Umbilical cord (tissue), 2 donors: ENCODE data around the gene RASAL2. TPM values are rescaled to one million over a fixed set of nuclear protein-coding genes. Genes with fewer than 3 reads are reported as not detected.
"Not testable (repeated sequence)": the region's sequence is repeated elsewhere in the genome, so short reads cannot be mapped to it uniquely, and the experiment has no call there.

ENCODE experiments used
- DNase-seq: peaks from one replicate; pipeline ENCODE4 v3.0.0-alpha.2; 2015; ENCODE audit warnings: low spot score
- total RNA-seq: library from RNA; depleted of rRNA; stranded (reverse); fragments of >200 nt; gene quantifications from one replicate; pipeline ENCODE4 v1.2.3, GENCODE V29; 2014; ENCODE audit warnings: low replicate concordance; ENCODE audit not compliant: insufficient read depth

The RASAL2 gene
- total RNA-seq, 1 donor from 2014 or later, result 40.7 TPM

DNA sequence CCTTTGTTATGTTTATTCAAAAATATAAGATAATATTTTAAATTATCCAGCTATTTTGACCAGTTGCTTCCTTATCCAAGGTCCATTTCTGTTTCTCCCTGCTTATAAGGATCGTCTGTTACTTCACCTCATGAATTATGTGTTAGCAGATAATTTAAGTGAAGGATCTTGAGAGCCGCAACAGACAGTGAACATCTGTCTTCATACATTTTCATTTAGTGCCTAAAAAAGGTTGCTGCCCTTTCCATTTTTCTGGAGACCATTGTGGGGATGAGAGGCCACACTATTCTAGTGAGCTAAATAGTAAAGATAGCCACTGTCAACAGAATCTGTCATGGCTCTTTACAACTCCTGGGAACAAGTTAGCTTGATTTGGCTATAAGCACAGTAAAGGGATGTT is 248.8 kb downstream of the RASAL2 start:
- no peak for DNase-seq

DNA sequence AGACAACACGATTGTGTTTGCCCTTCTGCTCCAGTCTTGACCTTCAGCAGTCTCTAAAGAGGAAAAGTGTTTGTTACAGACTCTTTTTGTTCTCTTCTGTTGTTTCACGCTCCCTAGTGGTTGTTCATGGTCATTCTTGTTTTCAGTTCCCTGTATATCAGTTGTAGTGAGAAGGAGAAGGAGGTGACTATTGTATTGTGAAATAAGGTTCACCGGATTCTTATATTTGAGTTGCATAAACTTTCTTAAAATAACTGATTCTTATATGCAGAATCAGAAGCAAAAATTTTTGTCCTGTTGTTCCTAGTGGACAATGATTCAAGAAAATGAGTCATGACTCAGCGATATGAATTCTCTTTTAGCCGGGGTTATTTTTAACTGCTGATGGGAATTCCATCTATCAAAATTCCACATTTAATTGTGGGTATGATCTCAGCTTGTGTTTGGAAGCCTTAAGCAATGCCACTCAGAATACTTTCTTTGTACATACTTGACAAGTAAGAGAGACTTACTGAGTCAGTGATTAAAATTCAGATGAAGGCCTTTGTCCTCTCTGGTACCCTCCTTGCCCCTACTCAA is 250.7 kb downstream of the RASAL2 start:
- DNase-seq, result peak; percentile 66

DNA sequence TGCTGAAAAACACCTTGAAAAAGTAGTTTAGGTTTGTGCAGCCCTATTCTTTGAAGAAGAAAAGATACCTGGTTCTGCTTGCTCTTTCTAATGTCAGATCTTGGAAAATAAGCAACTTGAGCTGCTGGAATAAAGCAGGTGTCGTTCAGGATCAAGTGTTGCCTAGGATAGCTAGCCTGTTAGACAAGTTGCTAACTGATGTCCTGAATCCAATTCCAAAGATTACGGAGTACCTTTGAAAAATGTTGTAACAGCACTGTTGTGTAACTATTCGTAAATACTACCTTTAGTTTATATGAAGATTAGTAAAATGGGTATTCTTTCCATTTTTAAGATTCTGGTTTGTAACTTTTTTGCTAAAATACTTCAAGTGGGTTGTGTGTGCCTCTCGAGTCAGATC is 251.3 kb downstream of the RASAL2 start:
- DNase-seq, result no peak

DNA sequence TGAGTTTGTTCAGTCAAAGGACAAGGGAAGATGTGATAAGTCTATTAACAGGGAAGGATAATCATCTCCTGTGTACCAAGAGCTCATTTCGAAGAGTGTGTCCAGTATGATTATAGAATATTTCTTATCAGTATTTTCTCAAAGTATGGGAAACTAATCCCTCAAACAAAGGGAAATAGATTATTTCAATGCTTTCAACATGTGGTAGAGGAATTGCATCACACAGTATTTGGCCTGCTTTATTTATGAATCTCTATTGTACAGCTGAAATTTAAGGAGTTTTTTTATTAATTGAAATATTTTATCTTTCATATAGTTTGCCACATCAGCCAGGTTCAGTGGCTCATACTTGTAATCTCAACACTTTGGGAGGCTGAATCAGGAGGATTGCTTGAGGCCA is 251.9 kb downstream of the RASAL2 start:
- DNase-seq, result no peak

DNA sequence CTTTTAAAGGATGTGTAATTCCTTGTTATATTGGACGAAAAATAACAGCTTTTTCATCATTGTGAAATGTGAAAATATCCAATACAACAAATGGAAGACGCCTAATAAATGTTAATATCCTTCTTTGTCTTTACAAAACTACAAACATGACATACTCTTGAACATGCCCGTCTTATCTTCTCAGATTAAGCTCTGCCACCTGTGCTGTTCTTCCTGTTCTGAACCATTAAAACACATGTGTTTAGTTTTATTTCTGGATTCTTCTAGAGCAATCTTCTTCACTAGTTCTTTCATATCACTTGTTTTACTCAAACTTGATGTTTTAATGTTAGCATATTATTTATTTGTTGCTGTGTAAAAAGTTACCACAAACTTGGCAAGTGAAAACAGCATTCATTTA is 255.9 kb downstream of the RASAL2 start:
- no peak for DNase-seq

DNA sequence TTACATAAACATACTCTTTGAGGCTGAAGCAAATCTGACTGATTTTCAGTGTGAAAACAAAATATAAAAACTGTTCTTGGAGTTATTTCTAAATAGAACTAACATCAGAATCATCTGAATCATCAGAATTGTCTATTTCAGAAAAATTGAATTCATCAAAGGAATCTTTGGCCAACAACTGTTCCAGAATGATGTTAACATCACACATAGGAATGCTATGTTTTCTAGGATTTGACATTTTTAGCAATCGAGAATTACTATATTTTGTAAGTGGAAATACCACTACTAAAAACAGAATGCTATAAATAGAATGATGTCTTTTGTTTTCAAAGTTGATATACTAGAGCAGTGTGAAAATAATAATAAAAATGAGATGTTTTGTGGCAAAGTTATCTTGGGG is 258.0 kb downstream of the RASAL2 start:
- DNase-seq, result not testable (repeated sequence)

DNA sequence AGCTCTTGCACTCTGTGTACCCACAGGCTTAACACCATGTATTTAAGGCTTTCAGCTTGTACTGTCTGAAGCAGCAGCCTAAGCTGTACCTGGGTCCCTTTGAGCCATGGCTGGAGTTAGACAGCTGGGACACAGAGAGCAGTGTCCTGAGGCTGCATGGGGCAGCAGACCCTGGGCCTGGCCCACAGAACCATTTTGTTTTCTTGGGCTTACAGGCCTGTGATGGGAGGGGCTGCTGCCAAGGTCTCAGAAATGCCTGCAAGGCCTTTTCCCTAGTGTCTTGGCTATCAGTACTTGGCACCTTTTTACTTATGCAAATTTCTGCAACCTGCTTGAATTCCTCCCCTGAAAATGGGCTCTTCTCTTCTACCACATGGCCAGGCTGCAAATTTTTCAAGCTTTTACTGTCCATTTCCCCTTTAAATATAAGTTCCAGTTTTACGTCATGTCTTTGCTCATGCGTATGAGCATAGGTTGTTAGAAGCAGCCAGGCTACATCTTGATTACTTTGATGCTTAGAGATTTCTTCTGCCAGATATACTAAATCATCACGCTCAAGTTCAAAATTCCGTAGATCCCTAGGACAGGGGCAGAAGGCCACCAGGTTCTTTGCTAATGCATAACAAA is 259.0 kb downstream of the RASAL2 start:
- no peak for DNase-seq

DNA sequence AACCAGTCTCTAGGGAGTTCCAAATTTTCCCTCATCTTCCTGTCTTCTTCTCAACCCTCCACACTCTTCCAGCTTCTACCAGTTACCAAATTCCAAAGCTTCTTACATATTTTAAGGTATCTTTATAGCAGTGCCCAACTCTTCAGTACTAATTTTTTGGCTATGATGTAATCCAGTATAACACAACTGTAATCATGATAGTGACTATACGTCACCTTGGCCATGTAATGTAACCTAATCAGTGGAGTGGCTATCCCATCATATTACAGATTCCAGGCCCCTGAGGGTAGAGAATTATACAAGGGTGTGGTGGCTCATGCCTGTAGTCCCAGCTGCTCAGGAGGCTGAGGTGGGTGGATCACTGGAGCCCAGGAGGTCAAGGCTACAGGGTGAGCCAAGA is 259.6 kb downstream of the RASAL2 start:
- no peak for DNase-seq

DNA sequence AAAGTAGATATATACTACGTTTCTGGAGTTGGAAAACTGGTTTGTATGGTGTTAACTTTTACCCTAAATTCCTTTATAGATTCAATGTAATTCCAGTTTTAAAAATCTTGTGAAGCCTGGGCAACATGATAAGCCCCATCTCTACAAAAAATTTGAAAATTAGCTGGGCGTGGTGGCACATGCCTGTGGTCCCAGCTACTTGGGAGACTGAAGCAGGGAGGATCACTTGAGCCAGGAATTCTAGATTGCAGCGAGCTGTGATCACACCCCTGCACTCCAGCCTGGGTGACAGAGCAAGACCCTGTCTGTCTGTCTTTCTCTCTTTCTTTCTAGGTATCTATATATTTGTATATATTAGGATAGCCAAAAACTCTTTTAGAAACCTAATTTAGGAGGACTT is 260.9 kb downstream of the RASAL2 start:
- no peak for DNase-seq

DNA sequence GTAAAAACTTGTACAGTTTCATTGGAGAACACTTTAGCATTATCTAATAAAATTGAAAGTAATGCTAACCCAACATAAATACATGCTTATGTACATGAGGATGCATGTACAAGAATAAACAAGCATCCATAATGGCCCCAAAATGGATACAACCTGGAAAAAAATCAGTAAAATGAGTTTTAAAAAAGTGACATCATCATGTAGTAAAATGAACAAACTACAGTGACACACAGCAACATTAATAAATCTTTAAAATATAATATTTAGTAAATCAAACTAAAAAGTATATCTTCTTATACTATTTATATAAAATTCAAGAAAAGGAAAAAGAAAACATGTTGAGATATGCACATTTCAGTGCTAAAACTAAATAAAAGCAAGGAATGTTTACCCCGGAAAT is 262.4 kb downstream of the RASAL2 start:
- no peak for DNase-seq

DNA sequence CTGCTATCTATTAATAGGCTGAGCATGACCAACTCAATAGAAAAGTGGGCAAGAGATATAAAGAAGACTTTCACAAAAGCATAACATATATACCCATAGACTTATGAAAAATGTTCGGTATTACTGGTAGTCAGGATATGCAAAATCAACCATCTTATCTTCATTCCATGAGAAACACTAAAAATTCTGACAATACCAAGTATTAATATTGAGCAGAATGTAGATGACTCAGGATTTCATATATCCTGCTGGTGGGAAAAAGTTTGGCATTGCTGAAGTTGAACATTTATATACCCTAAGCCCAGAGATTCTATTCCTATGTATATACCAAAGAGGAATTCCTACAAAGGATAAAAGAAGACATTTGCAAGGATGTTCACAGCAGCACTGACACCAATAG is 264.6 kb downstream of the RASAL2 start:
- no peak for DNase-seq

DNA sequence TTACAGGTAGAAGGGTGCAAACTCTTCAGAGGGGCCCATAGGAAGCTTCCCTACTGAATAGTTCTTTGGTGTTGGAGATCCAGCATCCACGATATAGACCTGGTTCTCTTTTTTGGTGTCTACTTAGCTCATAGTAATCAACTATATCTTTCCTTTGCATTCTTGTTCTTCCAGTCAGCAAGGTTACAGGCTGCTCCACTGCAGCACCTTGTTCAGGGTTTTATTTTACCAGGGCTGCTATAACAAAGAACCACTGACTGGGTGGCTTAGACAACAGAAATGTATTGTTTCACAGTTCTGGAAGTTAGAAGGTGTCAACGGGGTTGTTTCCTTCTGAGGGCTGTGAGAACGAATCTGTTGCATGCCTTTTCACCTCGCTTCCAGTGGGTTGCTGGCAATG is 266.5 kb downstream of the RASAL2 start:
- no peak for DNase-seq

DNA sequence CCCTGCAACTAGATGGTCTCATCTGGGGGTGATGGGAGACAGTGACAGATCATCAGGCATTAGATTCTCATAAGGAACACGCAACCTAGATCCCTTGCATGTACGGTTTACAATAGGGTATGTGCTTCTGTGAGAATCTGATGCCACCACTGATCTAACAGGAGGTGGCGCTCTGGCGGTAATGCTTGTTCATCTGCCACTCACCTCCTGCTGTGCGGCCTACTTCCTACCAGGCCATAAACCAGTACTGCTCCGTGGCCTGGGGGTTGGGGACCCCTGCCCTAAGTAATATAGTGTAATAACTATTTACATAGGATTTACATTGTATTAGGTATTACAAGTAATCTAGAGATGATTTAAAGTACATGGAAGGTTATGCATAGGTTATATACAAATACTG is 267.9 kb downstream of the RASAL2 start:
- DNase-seq, result no peak

DNA sequence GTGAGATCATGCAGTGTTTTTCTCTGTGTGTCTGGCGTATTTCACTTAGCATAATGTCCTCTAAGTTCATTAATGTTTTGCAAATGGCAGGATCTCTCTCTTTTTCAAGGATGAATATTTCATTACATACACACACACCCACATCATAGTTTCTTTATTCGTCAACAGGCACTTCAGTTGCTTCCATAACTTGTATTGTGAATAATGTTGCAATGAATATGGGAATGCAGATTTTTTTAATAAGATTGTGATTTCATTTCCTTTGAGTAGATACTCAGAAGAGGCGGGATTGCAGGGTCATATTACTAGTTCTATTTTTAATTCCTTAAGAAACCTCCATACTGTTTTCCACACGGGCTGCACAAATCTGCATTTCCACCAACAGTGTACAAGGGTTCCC is 268.8 kb downstream of the RASAL2 start:
- no peak for DNase-seq

DNA sequence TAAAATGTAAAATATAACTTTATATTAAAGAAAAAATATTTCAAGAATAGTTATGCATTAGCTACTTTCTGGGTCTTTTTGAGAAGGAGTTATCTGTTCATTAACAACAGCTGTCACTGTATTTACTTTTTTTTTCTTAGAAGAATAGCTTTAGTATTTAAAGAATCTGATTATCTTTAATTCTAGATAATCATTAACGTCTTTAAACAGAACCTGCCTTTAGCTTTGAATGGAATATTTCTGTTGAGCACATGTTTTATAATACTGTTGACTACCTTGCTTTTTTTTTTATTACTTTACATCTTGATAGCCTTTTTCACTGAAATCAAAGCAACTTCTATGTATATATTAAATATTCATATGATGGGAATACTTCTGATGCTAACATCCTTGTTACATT is 270.9 kb downstream of the RASAL2 start:
- no peak for DNase-seq

DNA sequence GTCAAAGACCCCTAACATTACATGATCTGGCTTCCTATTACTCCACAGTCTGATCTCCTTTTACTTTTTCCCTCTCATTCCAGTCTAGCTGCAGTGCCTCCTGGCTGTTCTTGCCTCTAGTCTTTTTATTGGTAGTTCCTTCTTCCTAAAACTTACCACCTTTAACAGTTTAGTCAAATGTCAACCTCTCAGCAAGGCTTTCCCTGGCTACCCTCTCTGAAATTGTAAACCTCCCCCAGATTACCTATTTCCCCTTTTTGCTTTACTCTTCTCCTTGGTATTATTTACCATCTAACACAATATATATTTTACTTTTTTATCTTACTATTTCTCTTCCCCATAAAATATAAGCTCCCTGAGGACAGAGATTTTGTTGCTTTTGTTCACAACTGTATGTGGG is 273.2 kb downstream of the RASAL2 start:
- no peak for DNase-seq

DNA sequence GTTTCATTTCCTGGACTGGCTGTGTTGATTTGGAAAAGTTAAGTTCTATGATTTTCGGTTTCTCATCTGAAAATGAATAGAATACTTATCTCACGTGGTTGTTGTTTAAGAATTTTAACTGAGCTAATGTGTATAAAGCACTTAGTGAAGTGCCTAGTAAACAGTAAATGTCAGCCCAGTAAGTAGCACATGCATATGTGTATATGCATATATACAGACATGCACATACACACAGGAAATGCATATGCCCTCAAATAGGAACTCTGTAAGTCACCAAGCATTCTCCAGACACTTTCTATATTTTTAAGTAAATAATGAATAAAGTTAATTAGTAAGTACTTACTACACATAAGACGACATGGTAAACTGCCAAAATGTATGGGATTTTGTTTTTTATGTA is 274.3 kb downstream of the RASAL2 start:
- DNase-seq, result no peak

DNA sequence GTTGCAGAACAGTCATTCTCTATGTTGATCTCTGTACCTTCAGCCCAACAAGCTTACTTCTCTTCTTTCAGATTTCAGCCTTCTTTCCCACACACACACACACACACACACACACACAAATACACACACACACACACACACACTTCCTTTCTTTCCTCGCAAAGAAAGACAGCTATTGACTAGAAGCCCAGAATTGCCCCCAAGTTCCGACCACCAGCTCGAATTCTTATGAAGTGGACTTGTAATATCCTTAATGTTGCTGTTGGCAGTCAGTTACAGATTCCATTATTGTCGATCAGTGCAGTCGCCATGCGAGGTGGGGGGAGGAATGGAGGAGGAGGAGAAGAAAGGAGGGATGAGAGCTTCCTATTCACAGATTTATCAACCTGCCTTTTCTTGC is 277.3 kb downstream of the RASAL2 start:
- DNase-seq, result peak; percentile 37

DNA sequence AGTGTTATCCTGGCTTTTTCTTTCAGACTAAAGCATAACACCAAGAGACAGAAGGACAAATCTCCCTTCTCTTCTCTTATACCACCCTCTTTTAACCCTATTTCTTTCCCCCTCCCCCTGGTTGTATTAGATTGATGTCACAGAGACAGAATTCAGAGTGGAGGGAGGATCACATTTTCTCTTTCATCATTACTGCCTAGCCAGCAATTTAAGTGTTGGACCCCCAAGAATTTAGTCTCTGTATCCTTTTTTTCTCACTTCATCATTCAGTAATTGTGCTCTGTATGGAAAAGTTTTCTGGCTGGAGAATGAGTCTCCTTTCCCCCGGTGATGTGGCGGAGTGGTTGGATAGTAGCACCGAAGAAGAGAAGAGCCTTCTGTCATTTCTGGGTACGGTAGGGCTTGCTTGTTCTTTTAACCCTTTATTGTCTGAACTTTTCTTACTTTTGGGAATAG is 278.1 kb downstream of the RASAL2 start:
- peak; percentile 34 for DNase-seq

DNA sequence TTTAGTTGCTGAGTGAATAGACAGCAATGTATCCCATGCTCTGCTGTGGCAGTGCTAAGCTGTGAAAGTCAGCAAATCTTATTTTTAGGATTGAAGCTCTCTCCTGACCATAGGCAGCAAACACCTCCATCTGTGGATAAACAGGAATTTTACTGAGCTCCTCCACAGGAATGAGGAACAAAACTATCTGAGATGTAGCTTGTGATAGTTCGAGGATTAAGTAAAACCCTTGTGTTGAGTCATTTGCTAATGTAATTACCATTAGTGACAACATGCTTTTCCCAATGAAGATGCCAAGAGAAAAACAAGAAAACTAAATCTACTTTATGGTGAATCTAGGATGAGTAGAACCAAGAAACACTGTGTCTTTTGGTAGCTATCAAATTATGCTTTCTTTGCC is 280.1 kb downstream of the RASAL2 start:
- no peak for DNase-seq

DNA sequence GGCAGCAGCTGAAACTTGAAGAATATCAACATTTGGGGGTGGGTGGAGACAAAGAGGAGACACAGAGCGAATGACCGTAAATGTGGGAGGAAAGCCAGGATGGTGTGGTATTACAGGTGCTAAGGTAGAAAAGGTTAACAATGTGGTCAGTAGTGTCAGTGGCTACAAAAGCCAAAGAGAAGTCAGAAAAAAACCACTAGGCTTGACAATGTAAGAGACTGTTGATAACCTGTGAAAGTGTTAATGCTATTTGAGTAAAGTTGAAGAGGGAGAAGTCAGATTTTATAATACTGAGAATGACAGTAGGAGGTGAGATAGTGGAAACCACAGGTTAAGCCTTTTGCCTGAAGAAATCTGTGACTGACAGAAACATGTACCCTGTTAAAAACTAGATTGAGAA is 282.1 kb downstream of the RASAL2 start:
- DNase-seq, result no peak

DNA sequence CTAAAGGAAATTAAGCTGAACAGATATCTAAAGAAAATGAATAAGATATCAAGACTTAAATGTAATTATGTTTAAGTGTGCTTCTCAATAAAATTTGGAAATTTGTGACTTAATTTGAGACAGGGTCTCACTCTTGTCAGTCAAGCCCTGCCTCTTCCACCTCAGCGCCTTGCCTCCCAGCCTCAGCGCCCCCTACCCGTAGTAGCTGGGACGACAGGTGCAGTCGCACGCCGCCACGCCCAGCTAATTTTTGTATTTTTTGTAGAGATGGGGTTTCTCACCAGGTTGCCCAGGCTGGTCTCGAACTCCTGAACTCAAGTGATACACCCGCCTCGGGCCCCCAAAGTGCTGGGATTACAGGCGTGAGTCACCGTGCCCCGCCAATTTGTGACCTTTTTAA is 285.9 kb downstream of the RASAL2 start:
- DNase-seq, result no peak

DNA sequence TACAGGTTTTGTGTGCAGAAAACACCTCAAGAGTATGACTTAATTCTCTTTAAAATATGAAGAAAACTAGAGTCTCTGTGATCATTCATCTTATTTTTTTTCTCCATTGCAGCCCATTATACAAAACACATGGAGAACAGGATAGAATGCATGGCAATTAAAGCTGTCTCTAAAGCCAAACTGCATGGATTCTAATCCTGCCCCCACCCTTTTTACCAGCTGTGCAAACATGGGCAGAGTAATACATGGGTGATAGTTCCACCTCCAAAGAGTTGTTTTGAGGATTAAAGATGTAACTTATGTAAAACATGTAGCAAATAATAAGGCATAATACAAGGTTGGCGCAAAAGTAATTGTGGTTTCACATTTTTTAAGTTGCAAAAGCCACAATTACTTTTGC is 288.5 kb downstream of the RASAL2 start:
- DNase-seq, result no peak

DNA sequence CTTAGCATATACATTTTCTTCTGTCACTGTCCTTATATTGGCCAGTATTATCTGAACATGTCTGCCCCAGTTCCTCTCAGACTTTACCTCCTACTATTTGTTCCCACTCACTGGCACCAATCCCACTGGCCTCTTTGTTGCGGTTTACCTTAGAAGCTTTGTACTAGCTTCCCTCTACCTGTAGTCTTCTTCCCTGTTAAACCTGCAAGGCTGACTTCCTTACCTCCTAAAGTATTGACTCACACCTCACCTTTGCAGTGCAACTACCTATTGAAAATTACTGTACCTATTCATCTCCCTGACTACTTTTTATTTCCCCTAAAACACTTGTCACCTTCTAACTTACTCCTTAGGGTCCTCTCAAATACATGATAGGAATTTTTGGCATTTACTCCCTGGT is 291.8 kb downstream of the RASAL2 start:
- DNase-seq, result no peak
